Measurements from ENCODE around the gene SPX.

SPX gene

GRCh38 chr12:21502164-21502496 is 24.0 kb upstream of the SPX start:
- TF ChIP-seq TOX (CRISPR knock-in tag; IDR thresholded peaks at IDR 0.05; ENCODE audit: borderline replicate concordance) (no peak), TSHZ2 (CRISPR knock-in tag; IDR thresholded peaks at IDR 0.05) (no peak)
- ATAC-seq = peak; percentile 40

GRCh38 chr12:21502872-21503271 is 23.2 kb upstream of the SPX start:
- TF ChIP-seq CSRNP3 (CRISPR knock-in tag; IDR thresholded peaks at IDR 0.05) (no peak), CSDC2 (CRISPR knock-in tag; IDR thresholded peaks at IDR 0.05) (no peak)
- TF ChIP-seq, protein P1, sequence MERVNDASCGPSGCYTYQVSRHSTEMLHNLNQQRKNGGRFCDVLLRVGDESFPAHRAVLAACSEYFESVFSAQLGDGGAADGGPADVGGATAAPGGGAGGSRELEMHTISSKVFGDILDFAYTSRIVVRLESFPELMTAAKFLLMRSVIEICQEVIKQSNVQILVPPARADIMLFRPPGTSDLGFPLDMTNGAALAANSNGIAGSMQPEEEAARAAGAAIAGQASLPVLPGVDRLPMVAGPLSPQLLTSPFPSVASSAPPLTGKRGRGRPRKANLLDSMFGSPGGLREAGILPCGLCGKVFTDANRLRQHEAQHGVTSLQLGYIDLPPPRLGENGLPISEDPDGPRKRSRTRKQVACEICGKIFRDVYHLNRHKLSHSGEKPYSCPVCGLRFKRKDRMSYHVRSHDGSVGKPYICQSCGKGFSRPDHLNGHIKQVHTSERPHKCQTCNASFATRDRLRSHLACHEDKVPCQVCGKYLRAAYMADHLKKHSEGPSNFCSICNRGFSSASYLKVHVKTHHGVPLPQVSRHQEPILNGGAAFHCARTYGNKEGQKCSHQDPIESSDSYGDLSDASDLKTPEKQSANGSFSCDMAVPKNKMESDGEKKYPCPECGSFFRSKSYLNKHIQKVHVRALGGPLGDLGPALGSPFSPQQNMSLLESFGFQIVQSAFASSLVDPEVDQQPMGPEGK (CRISPR knock-in tag; IDR thresholded peaks at IDR 0.05; ENCODE audit: borderline replicate concordance) = no peak

DNA sequence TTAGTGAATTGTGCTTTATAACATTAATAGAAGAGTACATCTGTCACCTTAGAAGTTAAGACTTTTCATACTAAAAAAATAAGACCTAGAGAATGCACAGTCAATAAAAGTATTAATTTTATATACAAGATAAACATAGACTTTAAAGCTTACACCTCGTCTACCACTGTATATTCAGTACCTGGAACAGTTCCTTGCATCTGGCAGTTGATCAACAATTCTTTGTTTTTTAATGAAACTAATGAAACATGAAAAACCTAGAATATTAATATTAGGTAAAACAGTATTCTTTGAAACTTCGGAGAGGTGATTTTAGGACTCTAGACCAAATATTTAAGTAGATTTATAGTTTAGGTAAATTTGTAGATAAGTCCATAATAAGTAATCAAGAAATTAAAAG is 20.2 kb upstream of the SPX start:
- ATAC-seq = no peak
- TF ChIP-seq POU6F1 (CRISPR knock-in tag; IDR thresholded peaks at IDR 0.05; ENCODE audit: borderline replicate concordance, low read depth) (no peak), BACH2 (CRISPR knock-in tag; IDR thresholded peaks at IDR 0.05; ENCODE audit: borderline replicate concordance) (no peak), ARNTL (CRISPR knock-in tag; IDR thresholded peaks at IDR 0.05; ENCODE audit: borderline replicate concordance, low read depth) (no peak), TCF4 (CRISPR knock-in tag; IDR thresholded peaks at IDR 0.05; ENCODE audit: borderline replicate concordance) (no peak), ZFP3 (CRISPR knock-in tag; IDR thresholded peaks at IDR 0.05) (no peak), OSR1 (CRISPR knock-in tag; IDR thresholded peaks at IDR 0.05) (no peak), GLIS3 (CRISPR knock-in tag; IDR thresholded peaks at IDR 0.05) (no peak), ESRRG (CRISPR knock-in tag; IDR thresholded peaks at IDR 0.05) (no peak), ZNF565 (CRISPR knock-in tag; conservative IDR thresholded peaks at IDR 0.05; ENCODE audit: low read depth) (no peak)
- TF ChIP-seq, protein P1 (CRISPR knock-in tag; IDR thresholded peaks at IDR 0.05; ENCODE audit: borderline replicate concordance) = no peak

More at GRCh38 chr12:21502872-21503271, 23.2 kb upstream of the SPX start:
- no peak for ATAC-seq

GRCh38 chr12:21507849-21508248 is 18.2 kb upstream of the SPX start:
- no peak for ATAC-seq
- TF ChIP-seq TSHZ2 (CRISPR knock-in tag; IDR thresholded peaks at IDR 0.05) (no peak), OSR1 (CRISPR knock-in tag; IDR thresholded peaks at IDR 0.05) (no peak), CSRNP3 (CRISPR knock-in tag; IDR thresholded peaks at IDR 0.05) (no peak), ZNF565 (CRISPR knock-in tag; conservative IDR thresholded peaks at IDR 0.05; ENCODE audit: low read depth) (no peak), TCF4 (CRISPR knock-in tag; IDR thresholded peaks at IDR 0.05; ENCODE audit: borderline replicate concordance) (no peak), CSDC2 (CRISPR knock-in tag; IDR thresholded peaks at IDR 0.05) (no peak), RARB (CRISPR knock-in tag; IDR thresholded peaks at IDR 0.05) (no peak), GLIS3 (CRISPR knock-in tag; IDR thresholded peaks at IDR 0.05) (no peak), ZFP30 (CRISPR knock-in tag; IDR thresholded peaks at IDR 0.05) (no peak), BACH2 (CRISPR knock-in tag; IDR thresholded peaks at IDR 0.05; ENCODE audit: borderline replicate concordance) (no peak)
- TF ChIP-seq, protein P1 (CRISPR knock-in tag; IDR thresholded peaks at IDR 0.05; ENCODE audit: borderline replicate concordance) = no peak

All from SK-N-SH treated with all-trans-retinoic acid at 6 μM for 48 hours (cell line).